Keratinocyte (primary cell): Measurements from ENCODE around the gene PPAT. TPM values are rescaled to one million over a fixed set of nuclear protein-coding genes. Genes with fewer than 3 reads are reported as not detected.

ENCODE experiments used
- DNase-seq: peaks from one replicate; pipeline ENCODE4 v3.0.0-alpha.2; 2011; ENCODE audit warnings: low read depth, missing footprints, low spot score
- FAIRE-seq: peaks from 2 replicates; lab custom pipeline; 2011; peaks lifted over from hg19 to GRCh38; lab: Jason Lieb, UNC
- H2AFZ ChIP-seq: 2 replicates; pipeline ENCODE4 v1.6.0; 2012; ENCODE audit warnings: low read length, control low read depth, inconsistent platforms; ENCODE audit not compliant: control insufficient read depth
- H3K27ac ChIP-seq: 2 replicates; pipeline ENCODE4 v1.5.1; 2011; ENCODE audit warnings: low read length; ENCODE audit not compliant: control insufficient read depth, insufficient read depth
- H3K27me3 ChIP-seq: 3 replicates; pipeline ENCODE4 v1.6.0; 2011; ENCODE audit warnings: low read length; ENCODE audit not compliant: control insufficient read depth, insufficient read depth; ENCODE audit errors: extremely low read depth
- H3K36me3 ChIP-seq, 2 experiments: 2 replicates in 1 of 2; 3 replicates in 1 of 2; pipeline ENCODE4 v1.5.1; 2011; ENCODE audit warnings: low read length in 2 of 2, mild to moderate bottlenecking in 1 of 2; ENCODE audit not compliant: control insufficient read depth in 2 of 2, insufficient read depth in 2 of 2; ENCODE audit errors: extremely low read depth in 1 of 2
- H3K4me1 ChIP-seq: 3 replicates; pipeline ENCODE4 v1.5.1; 2011; ENCODE audit warnings: low read length; ENCODE audit not compliant: control insufficient read depth, insufficient read depth; ENCODE audit errors: extremely low read depth
- H3K4me2 ChIP-seq: 3 replicates; pipeline ENCODE4 v1.6.0; 2011; ENCODE audit warnings: low read depth, low read length; ENCODE audit not compliant: control insufficient read depth, insufficient read depth; ENCODE audit errors: extremely low read depth
- H3K4me3 ChIP-seq, 3 experiments: fragments of 200-600 bp in 1 of 3; sonication (generic) in 1 of 3; 2 replicates in 2 of 3; 3 replicates in 1 of 3; pipeline ENCODE4 v1.5.1; 2011 to 2016; ENCODE audit warnings: low read length in 3 of 3, mild to moderate bottlenecking in 3 of 3, control low read depth in 2 of 3, inconsistent platforms in 1 of 3, low read depth in 1 of 3, mixed read lengths in 1 of 3, mixed run types in 1 of 3, moderate library complexity in 1 of 3; ENCODE audit not compliant: control insufficient read depth in 2 of 3, insufficient read depth in 2 of 3; ENCODE audit errors: extremely low read depth in 1 of 3
- H3K79me2 ChIP-seq: 2 replicates; pipeline ENCODE4 v1.6.0; 2012; ENCODE audit warnings: low read length; ENCODE audit not compliant: control insufficient read depth, insufficient read depth
- H3K9ac ChIP-seq: 3 replicates; pipeline ENCODE4 v1.6.0; 2011; ENCODE audit warnings: low read length; ENCODE audit not compliant: control insufficient read depth, insufficient read depth; ENCODE audit errors: extremely low read depth
- H3K9me1 ChIP-seq: 3 replicates; pipeline ENCODE4 v1.6.0; 2011; ENCODE audit warnings: low read length; ENCODE audit not compliant: control insufficient read depth, insufficient read depth; ENCODE audit errors: extremely low read depth
- H3K9me3 ChIP-seq: 2 replicates; pipeline ENCODE4 v1.5.1; 2012; ENCODE audit warnings: low read depth, low read length; ENCODE audit not compliant: control insufficient read depth
- H4K20me1 ChIP-seq: 3 replicates; pipeline ENCODE4 v1.6.0; 2011; ENCODE audit warnings: low read length; ENCODE audit not compliant: control insufficient read depth, insufficient read depth; ENCODE audit errors: extremely low read depth
- EZH2 ChIP-seq: IDR thresholded peaks from one replicate; pipeline ENCODE4 v1.6.1; 2012; ENCODE audit warnings: inconsistent platforms, mild to moderate bottlenecking, low read length, moderate library complexity
- dilution Hi-C: fragments of 300-500 bp; cut with MboI; formaldehyde crosslinking; loops from one replicate; pipeline ENCODE4 v1.7.0; 2020; ENCODE audit warnings: low sequenced_read_pairs; ENCODE audit not compliant: extremely low pct_ligation_motif_present
- polyA plus RNA-seq, 5 experiments: library from polyadenylated mRNA; depleted of rRNA in 3 of 5; stranded (reverse) in 3 of 5; stranded (forward) in 1 of 5; unstranded in 1 of 5; fragments of >200 nt; gene quantifications; 1 replicate in 1 of 5; 2 replicates in 3 of 5; 3 replicates in 1 of 5; pipeline versions ENCODE4 v1.2.1 to v1.2.3, GENCODE V29; 2011 to 2012; ENCODE audit warnings: missing spikeins in 2 of 5, low read depth in 1 of 5, low replicate concordance in 1 of 5
- TF ChIP-seq, protein P1 (sequence below), 3 experiments: IDR thresholded peaks in 1 of 3; conservative IDR thresholded peaks in 1 of 3; optimal IDR thresholded peaks in 1 of 3; 2 replicates in 2 of 3; 3 replicates in 1 of 3; pipeline versions ENCODE3 to v1.5.1; 2011; ENCODE audit warnings: low read length in 3 of 3, mild to moderate bottlenecking in 3 of 3, moderate library complexity in 2 of 3, control low read depth in 1 of 3, inconsistent platforms in 1 of 3; ENCODE audit not compliant: insufficient read depth in 2 of 3; ENCODE audit errors: extremely low read depth in 1 of 3

Gene PPAT
- polyA plus RNA-seq, 1 donor (not counting 4 experiments of a cell fraction or from before 2014, with no cell fraction given): 24.9 TPM

GRCh38 chr4:56477192-56477702 lies 41.8 kb upstream of the PPAT start:
- H3K4me3 ChIP-seq: no peak overlapping the region
- H4K20me1 ChIP-seq: peaks cover 3% of the 10 kb centered on the region
- H3K79me2 ChIP-seq: no peaks in the 10 kb centered on the region
- no peak overlapping the region for H3K27ac ChIP-seq
- TF ChIP-seq EZH2: no peak
- TF ChIP-seq, protein P1, sequence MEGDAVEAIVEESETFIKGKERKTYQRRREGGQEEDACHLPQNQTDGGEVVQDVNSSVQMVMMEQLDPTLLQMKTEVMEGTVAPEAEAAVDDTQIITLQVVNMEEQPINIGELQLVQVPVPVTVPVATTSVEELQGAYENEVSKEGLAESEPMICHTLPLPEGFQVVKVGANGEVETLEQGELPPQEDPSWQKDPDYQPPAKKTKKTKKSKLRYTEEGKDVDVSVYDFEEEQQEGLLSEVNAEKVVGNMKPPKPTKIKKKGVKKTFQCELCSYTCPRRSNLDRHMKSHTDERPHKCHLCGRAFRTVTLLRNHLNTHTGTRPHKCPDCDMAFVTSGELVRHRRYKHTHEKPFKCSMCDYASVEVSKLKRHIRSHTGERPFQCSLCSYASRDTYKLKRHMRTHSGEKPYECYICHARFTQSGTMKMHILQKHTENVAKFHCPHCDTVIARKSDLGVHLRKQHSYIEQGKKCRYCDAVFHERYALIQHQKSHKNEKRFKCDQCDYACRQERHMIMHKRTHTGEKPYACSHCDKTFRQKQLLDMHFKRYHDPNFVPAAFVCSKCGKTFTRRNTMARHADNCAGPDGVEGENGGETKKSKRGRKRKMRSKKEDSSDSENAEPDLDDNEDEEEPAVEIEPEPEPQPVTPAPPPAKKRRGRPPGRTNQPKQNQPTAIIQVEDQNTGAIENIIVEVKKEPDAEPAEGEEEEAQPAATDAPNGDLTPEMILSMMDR (optimal IDR thresholded peaks at IDR 0.05 in 1 of 3, IDR thresholded peaks at IDR 0.05 in 1 of 3, conservative IDR thresholded peaks at IDR 0.05 in 1 of 3; ENCODE audit: extremely low read depth in 1 of 3, insufficient read depth in 2 of 3, low read length in 3 of 3): no peak
- no peak overlapping the region for H2AFZ ChIP-seq
- H3K27me3 ChIP-seq: no peaks in the 10 kb centered on the region
- H3K4me2 ChIP-seq: no peak overlapping the region
- H3K36me3 ChIP-seq: peaks cover 15 to 45% of the 10 kb centered on the region in 2 experiments
- dilution Hi-C loops: no loop called here
- no peak overlapping the region for H3K9ac ChIP-seq
- H3K4me1 ChIP-seq: no peaks in the 10 kb centered on the region
- H3K9me1 ChIP-seq: no peaks in the 10 kb centered on the region
- FAIRE-seq (no peak), DNase-seq (no peak)
- H3K9me3 ChIP-seq: no peaks in the 10 kb centered on the region

DNA sequence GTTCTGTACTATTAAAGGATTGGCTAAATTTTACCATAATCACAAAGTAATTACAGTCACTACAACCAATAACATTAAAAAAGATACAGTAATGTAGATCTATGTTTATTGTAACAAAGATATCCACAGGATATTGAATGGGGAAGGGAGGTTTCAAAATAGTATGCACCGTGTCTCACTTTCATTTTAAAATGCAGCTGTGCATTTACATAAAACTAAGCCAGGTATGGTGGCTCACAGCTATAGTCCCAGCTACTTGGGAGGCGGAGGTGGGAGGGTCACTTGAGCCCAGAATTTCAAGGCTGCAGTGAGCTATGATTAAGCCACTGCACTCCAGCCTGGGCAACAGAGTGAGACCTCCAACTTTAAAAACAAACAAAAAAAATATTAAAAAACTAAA lies 40.5 kb upstream of the PPAT start:
- H2AFZ ChIP-seq: no peak overlapping the region
- no peaks in the 10 kb centered on the region for H3K9me3 ChIP-seq
- H3K4me2 ChIP-seq: no peak overlapping the region
- dilution Hi-C loops: no loop called here
- DNase-seq: no peak
- TF ChIP-seq, protein P1 (optimal IDR thresholded peaks at IDR 0.05 in 1 of 3, IDR thresholded peaks at IDR 0.05 in 1 of 3, conservative IDR thresholded peaks at IDR 0.05 in 1 of 3; ENCODE audit: extremely low read depth in 1 of 3, insufficient read depth in 2 of 3, low read length in 3 of 3): no peak
- TF ChIP-seq EZH2: no peak
- no peaks in the 10 kb centered on the region for H3K4me1 ChIP-seq
- peaks cover 3% of the 10 kb centered on the region for H3K79me2 ChIP-seq
- peaks cover 3% of the 10 kb centered on the region for H4K20me1 ChIP-seq
- no peaks in the 10 kb centered on the region for H3K9me1 ChIP-seq
- no peak overlapping the region for H3K4me3 ChIP-seq
- no peak for FAIRE-seq
- no peak overlapping the region for H3K9ac ChIP-seq
- peaks cover 15 to 35% of the 10 kb centered on the region in 2 experiments for H3K36me3 ChIP-seq
- H3K27ac ChIP-seq: no peak overlapping the region
- H3K27me3 ChIP-seq: no peaks in the 10 kb centered on the region
